Measurements from ENCODE around the gene NAV2.
A peak's percentile ranks its signal among the peaks of the same experiment; 100 is the strongest.

The NAV2 gene

GRCh38 chr11:19742588-19743292 is 30.1 kb downstream of the NAV2 start:
- DNase-seq (ENCODE audit: low read depth in 1 of 2, low spot score in 1 of 2) = peak; percentile 40 to 44

GRCh38 chr11:19743622-19744021 is 31.0 kb downstream of the NAV2 start:
- DNase-seq (ENCODE audit: low read depth in 1 of 2, low spot score in 1 of 2) = no peak

GRCh38 chr11:19744130-19744529 is 31.5 kb downstream of the NAV2 start:
- DNase-seq (ENCODE audit: low read depth in 1 of 2, low spot score in 1 of 2) = no peak

DNA sequence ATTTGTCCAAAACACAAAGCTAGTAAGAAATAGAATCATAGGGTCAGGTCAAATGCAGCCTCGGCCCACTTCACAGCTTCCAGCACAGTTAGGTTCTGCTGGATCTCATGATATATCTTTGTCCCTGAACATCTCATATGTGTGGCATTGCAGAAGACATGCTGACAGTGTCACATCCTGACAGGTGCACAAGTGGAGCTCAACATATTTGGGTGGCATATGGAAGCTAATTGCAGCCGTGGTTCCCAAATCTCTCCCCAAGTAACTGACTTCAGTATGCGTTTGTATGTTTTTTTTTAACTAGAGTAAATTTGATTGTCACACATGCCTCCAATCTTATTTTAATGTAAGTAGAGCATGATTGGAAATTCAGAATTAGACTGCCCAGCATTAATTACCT is 33.4 kb downstream of the NAV2 start:
- no peak for DNase-seq (ENCODE audit: low read depth in 1 of 2, low spot score in 1 of 2)

DNA sequence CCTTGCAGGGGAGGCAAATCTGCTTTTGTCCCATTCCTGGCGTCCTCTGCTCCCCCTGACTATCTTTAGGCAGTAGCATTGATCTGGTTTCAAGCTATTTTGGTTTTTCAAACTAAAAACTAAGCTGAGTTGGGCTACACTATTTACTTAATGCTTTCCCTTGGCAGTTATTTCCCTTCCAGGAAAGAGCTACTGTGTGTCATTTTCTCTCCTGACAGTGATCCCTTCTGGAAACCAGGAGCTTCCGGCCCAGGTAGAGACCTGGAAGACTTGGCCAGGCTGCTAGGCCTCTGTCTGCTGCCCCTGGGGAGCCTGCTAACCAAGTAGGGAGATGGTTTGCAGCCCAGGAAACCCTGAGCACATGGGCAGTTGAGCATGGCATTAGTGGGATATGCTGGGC is 35.0 kb downstream of the NAV2 start:
- no peak for DNase-seq (ENCODE audit: low read depth in 1 of 2, low spot score in 1 of 2)

- DNase-seq (ENCODE audit: low read depth in 1 of 2, low spot score in 1 of 2) = no peak
Observed at GRCh38 chr11:19751055-19751454, 38.4 kb downstream of the NAV2 start.

DNA sequence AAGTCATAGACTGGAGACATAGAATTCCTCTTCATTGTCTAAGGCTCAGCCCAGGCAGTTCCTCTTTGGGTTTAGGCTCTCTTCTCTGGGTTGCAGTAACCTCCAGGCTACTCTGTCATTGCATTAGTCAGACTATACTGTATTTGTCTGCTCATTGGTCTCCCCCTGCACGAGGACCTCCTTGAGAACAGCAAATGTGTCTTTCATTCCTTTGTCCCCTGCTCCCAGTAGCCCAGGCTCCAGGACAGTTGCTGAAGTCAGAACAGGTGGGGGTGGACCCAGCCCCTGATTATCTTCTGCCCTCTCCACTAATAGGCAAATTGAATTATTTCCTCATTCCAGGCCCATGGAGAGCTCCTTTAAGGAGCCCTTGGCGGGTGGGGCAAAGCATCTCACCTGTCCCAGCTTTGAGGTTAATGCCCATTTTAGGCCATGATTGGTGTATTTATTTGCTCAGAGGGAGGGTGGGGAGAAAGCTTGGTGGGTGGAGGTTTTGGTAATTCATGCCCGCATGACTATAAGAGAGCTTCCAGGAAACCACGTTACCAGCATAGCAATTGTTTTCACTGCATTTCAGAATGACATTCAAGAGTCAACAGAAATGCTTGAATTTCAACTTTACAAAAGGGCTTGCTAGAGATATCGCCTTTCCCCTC is 40.9 kb downstream of the NAV2 start:
- DNase-seq (ENCODE audit: low read depth in 1 of 2, low spot score in 1 of 2) = no peak

DNA sequence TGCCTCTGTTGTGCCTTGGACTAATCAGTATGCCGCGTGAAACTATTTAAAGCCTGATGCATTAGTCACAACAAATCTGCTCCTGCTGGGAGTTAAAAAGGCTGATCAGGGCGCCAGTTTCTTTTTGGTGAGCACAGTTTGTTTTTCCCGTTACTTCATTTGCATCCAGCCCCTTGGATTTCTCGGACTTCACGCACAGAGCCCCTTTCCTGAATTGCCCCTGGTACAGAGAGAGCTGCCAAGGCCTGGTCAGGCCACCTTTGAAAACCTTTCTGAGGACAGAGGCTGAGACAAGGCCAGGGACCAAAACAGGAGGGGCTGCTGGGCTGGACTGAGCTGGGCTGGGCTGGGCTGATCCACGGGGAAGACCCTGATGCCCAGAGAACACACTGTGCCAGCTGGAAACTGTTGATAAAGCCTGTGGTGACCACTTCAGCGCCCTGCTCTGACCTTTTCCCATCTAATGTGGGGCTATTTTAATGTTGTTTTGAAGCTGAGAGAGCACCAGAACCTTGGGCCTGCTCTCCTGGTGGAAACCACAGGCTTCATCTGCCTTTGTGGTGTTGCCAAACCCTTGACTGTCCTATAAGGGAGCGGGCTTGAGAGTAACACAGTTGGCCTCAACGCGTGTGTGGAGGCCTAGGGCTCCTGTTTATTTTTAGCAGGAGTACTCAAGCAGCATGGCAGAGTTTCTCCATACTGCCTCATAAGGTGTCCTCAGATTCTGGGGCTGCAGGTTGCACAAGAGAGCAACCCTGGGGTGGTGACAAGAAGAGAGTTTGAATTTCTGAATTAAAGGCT is 44.2 kb downstream of the NAV2 start:
- no peak for DNase-seq (ENCODE audit: low read depth in 1 of 2, low spot score in 1 of 2)

DNA sequence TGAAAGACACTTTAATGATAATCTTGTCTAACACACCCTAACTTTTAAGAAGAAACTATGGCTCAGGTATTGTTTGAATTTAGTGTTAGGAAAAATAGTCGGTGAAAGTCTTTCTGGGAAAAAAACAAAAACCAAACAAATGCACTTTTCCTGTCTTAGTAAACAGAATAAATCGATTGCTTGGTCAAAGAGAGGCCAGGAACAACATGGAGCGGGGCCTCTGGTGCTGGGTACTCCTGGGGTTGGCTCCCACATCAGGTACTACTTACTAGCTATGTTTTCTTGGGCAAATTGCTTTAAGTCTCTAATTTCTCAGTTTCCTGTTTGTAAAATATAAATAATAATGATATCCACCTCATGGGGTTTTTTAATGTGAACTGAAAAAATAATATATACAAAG is 46.8 kb downstream of the NAV2 start:
- DNase-seq (ENCODE audit: low read depth in 1 of 2, low spot score in 1 of 2) = no peak

- no peak for DNase-seq (ENCODE audit: low read depth in 1 of 2, low spot score in 1 of 2)
Observed at GRCh38 chr11:19762266-19762665, 49.6 kb downstream of the NAV2 start.

- DNase-seq (ENCODE audit: low read depth in 1 of 2, low spot score in 1 of 2) = no peak
Observed at GRCh38 chr11:19763330-19763729, 50.7 kb downstream of the NAV2 start.

GRCh38 chr11:19766206-19766605 is 53.6 kb downstream of the NAV2 start:
- DNase-seq (ENCODE audit: low read depth in 1 of 2, low spot score in 1 of 2) = no peak

DNA sequence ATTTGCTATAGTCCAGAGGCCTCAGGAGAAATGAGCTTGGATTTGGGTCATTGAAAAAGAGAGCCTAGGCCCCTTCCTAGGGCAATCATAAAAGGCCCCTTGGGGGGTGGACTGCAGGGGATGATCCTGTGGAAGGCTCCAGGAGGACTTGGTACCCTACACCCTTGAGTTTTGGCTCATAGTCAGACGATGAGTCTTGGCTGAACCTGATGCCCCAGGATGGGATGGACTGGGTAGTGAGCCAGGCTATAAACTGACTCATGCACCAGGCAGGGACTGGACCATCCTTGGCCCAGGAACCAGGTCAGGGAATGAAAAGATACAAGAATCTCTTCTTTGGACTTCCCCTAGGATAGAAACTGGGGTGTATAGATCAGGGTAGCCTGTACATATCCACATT is 54.2 kb downstream of the NAV2 start:
- DNase-seq (ENCODE audit: low read depth in 1 of 2, low spot score in 1 of 2) = no peak

- DNase-seq (ENCODE audit: low read depth in 1 of 2, low spot score in 1 of 2) = no peak
Observed at GRCh38 chr11:19767627-19768151, 55.1 kb downstream of the NAV2 start.

DNA sequence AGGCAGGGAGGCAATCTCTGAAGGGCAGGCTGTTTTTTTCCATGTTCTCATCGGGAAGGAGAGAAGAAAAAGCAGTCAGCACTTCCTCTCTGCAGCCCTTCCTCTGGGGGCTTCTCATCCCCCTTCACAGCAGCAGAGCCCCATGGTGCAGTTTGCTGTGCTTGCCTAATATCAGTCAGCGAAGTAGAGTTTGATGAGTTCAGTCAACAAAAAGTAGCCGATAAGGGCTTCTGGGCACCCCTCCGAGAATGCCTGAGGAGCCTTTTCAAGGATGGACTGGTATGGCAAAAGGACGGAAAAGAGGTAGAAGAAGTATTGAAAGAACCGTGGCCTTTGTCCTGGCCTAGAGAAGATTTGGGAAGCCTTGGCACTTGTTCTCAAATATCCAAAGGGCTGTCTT is 55.6 kb downstream of the NAV2 start:
- no peak for DNase-seq (ENCODE audit: low read depth in 1 of 2, low spot score in 1 of 2)

DNA sequence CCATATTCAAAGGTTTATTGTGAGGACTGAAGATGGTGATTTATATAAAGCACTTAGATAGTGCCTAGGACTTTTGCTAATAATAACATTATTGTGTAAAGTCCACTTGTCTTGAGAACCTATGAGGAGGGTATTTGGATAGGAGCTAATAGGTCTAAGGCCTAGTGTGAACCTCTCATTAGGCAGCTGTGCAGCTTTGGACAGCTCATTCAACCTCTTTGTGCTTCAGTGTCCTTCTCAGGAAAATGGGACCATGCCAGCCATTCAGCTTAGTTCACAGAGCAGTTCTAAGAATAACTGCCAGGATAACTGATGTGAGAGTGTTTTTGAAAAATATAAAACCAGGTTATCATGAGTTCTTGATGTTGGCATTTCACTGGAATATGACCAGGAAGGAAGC is 56.2 kb downstream of the NAV2 start:
- DNase-seq (ENCODE audit: low read depth in 1 of 2, low spot score in 1 of 2) = no peak

GRCh38 chr11:19769820-19770219 is 57.2 kb downstream of the NAV2 start:
- no peak for DNase-seq (ENCODE audit: low read depth in 1 of 2, low spot score in 1 of 2)

- no peak for DNase-seq (ENCODE audit: low read depth in 1 of 2, low spot score in 1 of 2)
Observed at GRCh38 chr11:19770277-19770676, 57.6 kb downstream of the NAV2 start.

DNA sequence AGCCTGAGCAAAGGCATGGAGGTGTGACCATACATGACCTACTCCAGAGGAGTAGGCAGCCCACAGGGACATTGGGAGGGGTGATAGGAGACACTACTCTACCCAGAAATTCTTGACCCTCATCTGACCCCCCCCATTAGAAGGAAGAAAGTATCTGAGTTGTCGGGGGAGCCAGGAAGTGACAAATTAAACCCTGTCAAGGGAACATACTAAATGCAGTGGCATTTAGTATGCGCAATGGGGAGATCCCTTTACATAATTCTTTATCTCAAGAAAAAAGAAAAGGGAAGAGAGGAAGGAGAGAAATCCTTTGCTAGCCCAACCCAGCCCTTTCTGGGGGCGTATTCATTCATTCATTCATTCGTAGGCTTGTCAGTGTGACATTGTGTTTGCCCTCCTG is 58.8 kb downstream of the NAV2 start:
- DNase-seq (ENCODE audit: low read depth in 1 of 2, low spot score in 1 of 2) = no peak

- no peak for DNase-seq (ENCODE audit: low read depth in 1 of 2, low spot score in 1 of 2)
Observed at GRCh38 chr11:19772480-19772879, 59.8 kb downstream of the NAV2 start.

DNA sequence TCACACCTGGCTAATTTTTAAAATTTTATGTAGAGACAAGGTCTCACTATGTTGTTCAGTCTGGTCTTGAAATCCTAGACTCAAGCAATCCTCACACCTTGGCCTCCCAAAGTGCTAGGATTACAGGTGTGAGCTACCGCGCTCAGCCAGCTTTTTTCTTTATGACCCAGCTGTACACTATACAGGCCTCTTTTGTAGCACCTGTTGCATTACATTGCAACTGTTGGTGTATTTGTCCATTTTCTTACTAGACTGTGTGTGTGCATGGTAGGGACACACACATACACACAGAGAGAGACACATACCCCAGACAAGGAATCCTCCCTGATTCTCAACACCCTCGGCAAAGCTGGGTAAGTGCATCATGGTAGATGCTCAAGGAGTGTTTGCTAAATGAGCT is 61.7 kb downstream of the NAV2 start:
- DNase-seq (ENCODE audit: low read depth in 1 of 2, low spot score in 1 of 2) = no peak
